K562 (cell line): ENCODE data around the gene IMPG2. TPM values are rescaled to one million over a fixed set of nuclear protein-coding genes. Genes with fewer than 3 reads are reported as not detected.

Experiments used
- ATAC-seq: fragments of 200-7000 bp; cut with Tn5 transposase; 3 replicates; pipeline ENCODE4 v1.9.1; 2020; ENCODE audit warnings: moderate library complexity
- BruUV-seq: library from RNA; stranded (reverse); fragments of 400-500 nt; replicated peaks from 2 replicates; lab custom pipeline; 2021; lab: Mats Ljungman, UMichigan
- CTCF ChIA-PET: fragments of 300-600 bp; formaldehyde crosslinking; extraction: SDS; loops from one replicate; lab custom pipeline; 2021; ENCODE audit warnings: low intra/inter-chr PET ratio; lab: Yijun Ruan, JAX
- POLR2A ChIA-PET: fragments of 300-600, 350-650 bp; sonication (Branson Sonifier 250); formaldehyde crosslinking; extraction: SDS; loops from one replicate; lab custom pipeline; 2021; ENCODE audit warnings: antibody characterized with exemption, inconsistent platforms; lab: Yijun Ruan, JAX
- DNase-seq, 4 experiments: peaks; one replicate each; pipeline versions ENCODE4 v3.0.0 to v3.0.0-alpha.2; 2011 to 2018; ENCODE audit warnings: low spot score in 3 of 4, mixed read lengths in 3 of 4; ENCODE audit errors: extremely low read depth in 1 of 4
- FAIRE-seq: peaks from 2 replicates; lab custom pipeline; 2011; peaks lifted over from hg19 to GRCh38; lab: Jason Lieb, UNC
- H2AFZ ChIP-seq: 2 replicates; pipeline ENCODE4 v1.6.0; 2011; ENCODE audit warnings: low read depth, low read length, control low read depth, inconsistent platforms
- H3K27ac ChIP-seq: fragments of 200-600 bp; 3 replicates; pipeline ENCODE4 v1.8.0; 2011; ENCODE audit warnings: low read depth, mild to moderate bottlenecking, control low read depth, inconsistent platforms, low read length, moderate library complexity, mixed read lengths; ENCODE audit errors: extremely low read depth
- H3K27me3 ChIP-seq, 2 experiments: fragments of 300-600 bp in 1 of 2; 2 replicates in 1 of 2; 3 replicates in 1 of 2; pipeline versions ENCODE4 v1.6.0 to v1.8.0; 2011; ENCODE audit warnings: inconsistent platforms in 2 of 2, low read length in 2 of 2, mild to moderate bottlenecking in 1 of 2, mixed read lengths in 1 of 2, moderate library complexity in 1 of 2; ENCODE audit not compliant: control insufficient read depth in 2 of 2, insufficient read depth in 2 of 2
- H3K36me3 ChIP-seq: fragments of 300-600 bp; 3 replicates; pipeline ENCODE4 v1.8.0; 2011; ENCODE audit warnings: mild to moderate bottlenecking, low read length, inconsistent platforms; ENCODE audit not compliant: control insufficient read depth, insufficient read depth
- H3K4me1 ChIP-seq, 2 experiments: fragments of 200-600 bp in 1 of 2; replicated peaks in 1 of 2; 2 replicates in 1 of 2; 3 replicates in 1 of 2; pipeline versions ENCODE4 v1.5.1 to v1.8.0; 2011; ENCODE audit warnings: inconsistent platforms in 2 of 2, low read length in 2 of 2, mild to moderate bottlenecking in 1 of 2, mixed read lengths in 1 of 2, moderate library complexity in 1 of 2; ENCODE audit not compliant: control insufficient read depth in 2 of 2, insufficient read depth in 2 of 2
- H3K4me2 ChIP-seq: 2 replicates; pipeline ENCODE4 v1.6.1; 2011; ENCODE audit warnings: low read length, control low read depth, inconsistent platforms, mixed read lengths; ENCODE audit not compliant: insufficient read depth
- H3K4me3 ChIP-seq: fragments of 200-600 bp; sonication (generic), shearing (Covaris generic); 2 replicates; pipeline ENCODE4 v1.5.1; 2016; ENCODE audit warnings: control low read depth, inconsistent platforms
- H3K79me2 ChIP-seq: fragments of 200-600 bp; 3 replicates; pipeline ENCODE4 v1.8.0; 2011; ENCODE audit warnings: low read length, inconsistent platforms; ENCODE audit not compliant: control insufficient read depth, insufficient read depth
- H3K9ac ChIP-seq, 2 experiments: 2 replicates each; pipeline versions ENCODE4 v1.6.0 to v1.6.1; 2011; ENCODE audit warnings: low read depth in 2 of 2, low read length in 2 of 2, control low read depth in 1 of 2, inconsistent platforms in 1 of 2, mild to moderate bottlenecking in 1 of 2, mixed read lengths in 1 of 2; ENCODE audit not compliant: insufficient read depth in 1 of 2
- H3K9me1 ChIP-seq: one replicate; pipeline ENCODE4 v1.6.0; 2011; ENCODE audit warnings: inconsistent platforms, mild to moderate bottlenecking, low read length, moderate library complexity; ENCODE audit not compliant: control insufficient read depth, insufficient read depth
- H3K9me3 ChIP-seq: replicated peaks from 2 replicates; pipeline ENCODE4 v1.5.1; 2011; ENCODE audit warnings: low read depth, low read length, inconsistent platforms; ENCODE audit not compliant: control insufficient read depth, insufficient read depth
- H4K20me1 ChIP-seq: replicated peaks from 2 replicates; pipeline ENCODE4 v1.6.1; 2011; ENCODE audit warnings: low read length, inconsistent platforms, mixed read lengths; ENCODE audit not compliant: control insufficient read depth, insufficient read depth
- CBFA2T2 ChIP-seq: fragments of 450-650 bp; conservative IDR thresholded peaks from 2 replicates; pipeline ENCODE4 v1.6.1; 2017; ENCODE audit warnings: mild to moderate bottlenecking
- CBFA2T3 ChIP-seq: fragments of 450-650 bp; IDR thresholded peaks from 2 replicates; pipeline ENCODE4 v1.6.1; 2017
- CREBBP ChIP-seq: IDR thresholded peaks from one replicate; pipeline ENCODE4 v1.6.1; 2012; ENCODE audit warnings: low read depth, mild to moderate bottlenecking, control low read depth, inconsistent platforms, low read length
- FOSL1 ChIP-seq: fragments of 200-800 bp; sonication (Bioruptor generic); conservative IDR thresholded peaks from 2 replicates; pipeline ENCODE4 v1.6.1; 2016; ENCODE audit warnings: missing genetic modification characterization, missing compliant biosample characterization
- HDAC1 ChIP-seq, 2 experiments: fragments of 450-650 bp; IDR thresholded peaks; 2 replicates each; pipeline ENCODE4 v1.6.1; 2016 to 2017; ENCODE audit warnings: inconsistent platforms in 1 of 2, mild to moderate bottlenecking in 1 of 2, moderate library complexity in 1 of 2
- HDAC2 ChIP-seq: fragments of 450-650 bp; IDR thresholded peaks from 2 replicates; pipeline ENCODE4 v1.6.1; 2016; ENCODE audit warnings: mild to moderate bottlenecking
- HDAC6 ChIP-seq: IDR thresholded peaks from 2 replicates; pipeline ENCODE4 v1.6.1; 2012; ENCODE audit warnings: low read depth, mild to moderate bottlenecking, control low read depth, inconsistent platforms, low read length, moderate library complexity
- HSF4 ChIP-seq: fragments of 250-450 bp; sonication (Bioruptor Pico); IDR thresholded peaks from 2 replicates; pipeline ENCODE4 v2.1.2; 2022; ENCODE audit warnings: mild to moderate bottlenecking, moderate library complexity, borderline replicate concordance
- MYC ChIP-seq, 2 experiments: fragments of 250-450 bp in 1 of 2; sonication (Bioruptor Pico) in 1 of 2; IDR thresholded peaks; 2 replicates each; pipeline versions ENCODE4 v1.5.1 to v1.6.1; 2012 to 2021; ENCODE audit warnings: low read depth in 2 of 2, borderline replicate concordance in 1 of 2, improper control_type of control experiment in 1 of 2, low read length in 1 of 2, mild to moderate bottlenecking in 1 of 2, moderate library complexity in 1 of 2
- RBM17 ChIP-seq: fragments of 200-400 bp; formaldehyde crosslinking; IDR thresholded peaks from 2 replicates; pipeline ENCODE4 v1.6.1; 2017; ENCODE audit warnings: low read depth, mild to moderate bottlenecking, low read length, borderline replicate concordance
- SLC30A9 ChIP-seq: fragments of 250-450 bp; sonication (Bioruptor Pico); IDR thresholded peaks from 2 replicates; pipeline ENCODE4 v1.8.0; 2022; ENCODE audit warnings: mild to moderate bottlenecking, moderate library complexity
- SMAD3 ChIP-seq: fragments of 450-650 bp; formaldehyde crosslinking; conservative IDR thresholded peaks from 2 replicates; pipeline ENCODE4 v1.4.0; 2020; ENCODE audit warnings: mild to moderate bottlenecking
- SMARCA4 ChIP-seq: fragments of 450-650 bp; IDR thresholded peaks from 2 replicates; pipeline ENCODE4 v1.6.1; 2016
- ZNF586 ChIP-seq: fragments of 450-650 bp; formaldehyde crosslinking; conservative IDR thresholded peaks from 2 replicates; pipeline ENCODE4 v1.4.0; 2020; ENCODE audit warnings: mild to moderate bottlenecking, moderate library complexity
- WGBS: fragments of 100-300 bp; shearing (Covaris generic); methylation state at CpG from one replicate; pipeline ENCODE4 v1.1.6; 2016; ENCODE audit warnings: low coverage, mixed read lengths; ENCODE audit not compliant: insufficient coverage; ENCODE audit errors: missing lambda C conversion rate; 5-methylcytosine and 5-hydroxymethylcytosine counted together
- in situ Hi-C: fragments of 300-500 bp; cut with MboI; formaldehyde crosslinking; loops from 4 replicates; pipeline ENCODE4 v1.15.0; 2018; ENCODE audit warnings: inconsistent platforms, mixed read lengths
- intact Hi-C: fragments of 100-400 bp; cut with micrococcal nuclease; formaldehyde crosslinking; loops from 2 replicates; pipeline ENCODE4 v1.14.2; 2022
- polyA plus RNA-seq, 8 experiments: library from polyadenylated mRNA; depleted of rRNA in 4 of 8; stranded (reverse) in 5 of 8; unstranded in 3 of 8; fragments of >200 nt; fragmentation: Nextera tagmentation in 2 of 8; fragmentation: Illumina TruSeq in 1 of 8; extraction: Ambion mirVana in 2 of 8; extraction: Trizol in 1 of 8; gene quantifications; 2 replicates each; pipeline versions ENCODE4 v1.2.1 to v1.2.3, GENCODE V29; 2011 to 2014; ENCODE audit warnings: inconsistent platforms in 1 of 8, missing spikeins in 1 of 8
- total RNA-seq, 7 experiments: library from RNA; depleted of rRNA in 6 of 7; stranded (reverse); fragments of >200 nt in 6 of 7; fragmentation: Illumina TruSeq in 2 of 7; extraction: Trizol in 2 of 7; gene quantifications; 2 replicates each; pipeline versions ENCODE4 v1.2.1 to v1.2.3, GENCODE V29; 2011 to 2021; ENCODE audit warnings: low replicate concordance in 1 of 7
- TF ChIP-seq, protein P1 (sequence below): fragments of 200-800 bp; sonication (Bioruptor generic); IDR thresholded peaks from 2 replicates; pipeline ENCODE4 v1.6.1; 2017; ENCODE audit warnings: missing genetic modification characterization, missing compliant biosample characterization
- TF ChIP-seq, protein P2 (sequence below): fragments of 450-650 bp; formaldehyde crosslinking; IDR thresholded peaks from 2 replicates; pipeline ENCODE4 v1.4.0; 2020; ENCODE audit warnings: mild to moderate bottlenecking, moderate library complexity
- TF ChIP-seq, protein P3 (sequence below): sonication (generic); IDR thresholded peaks from 2 replicates; pipeline ENCODE4 v1.6.1; 2016
- TF ChIP-seq, protein P4 (sequence below): fragments of 450-650 bp; formaldehyde crosslinking; IDR thresholded peaks from 2 replicates; pipeline ENCODE4 v1.4.0; 2020; ENCODE audit warnings: mild to moderate bottlenecking, moderate library complexity

Gene IMPG2
- total and polyA plus RNA-seq, 9 of the 15 experiments (the other 6 are each of a cell fraction or from before 2014, with no cell fraction given): 0.04 to 0.36 (median 0.09) TPM

DNA sequence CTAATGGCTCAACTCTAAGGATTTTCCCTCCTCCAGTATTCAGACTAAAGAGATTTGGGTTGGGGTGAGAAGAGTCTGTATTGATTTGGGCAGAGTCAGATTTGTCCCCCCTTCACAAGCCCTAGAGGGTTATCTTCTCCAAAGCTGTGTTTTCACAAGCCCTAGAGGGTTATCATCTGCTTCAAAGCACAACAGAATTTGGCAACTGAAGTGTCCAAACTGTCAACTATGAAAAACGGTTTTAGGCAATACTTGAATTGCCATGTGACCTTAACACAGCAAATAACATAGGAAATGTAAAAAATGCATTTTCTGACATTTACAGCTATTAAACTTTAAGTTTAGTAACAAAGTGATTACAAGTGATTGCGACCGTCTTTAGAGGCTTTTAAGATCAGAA is 119.9 kb downstream of the IMPG2 start:
- no peaks in the 10 kb centered on the region; a peak in 1 of 5 replicates for H3K4me1 ChIP-seq
- intact Hi-C loops (loop anchor here (2.0 kb wide), 1 partner anchor 180 kb away; no protein-coding TSS in a partner anchor), in situ Hi-C loops (no loop called here)
- FAIRE-seq: peak; percentile 48
- H3K36me3 ChIP-seq: no peaks in the 10 kb centered on the region
- CTCF ChIA-PET: no interaction called here
- no peak overlapping the region for H3K4me2 ChIP-seq
- POLR2A ChIA-PET: interaction anchor here (0.8 kb wide), 1 partner anchor 8 kb away, joined by 3 read pairs; no protein-coding TSS in a partner anchor
- H3K9me1 ChIP-seq: no peaks in the 10 kb centered on the region
- no peak overlapping the region for H3K9ac ChIP-seq
- WGBS: 0% methylated on average over 3 of the region's 3 CpGs
- no peak overlapping the region for H3K27ac ChIP-seq
- no peak overlapping the region for H2AFZ ChIP-seq
- no peaks in the 10 kb centered on the region for H4K20me1 ChIP-seq
- H3K27me3 ChIP-seq: no peaks in the 10 kb centered on the region
- peak in 1 of 4 experiments; percentile 25 for DNase-seq
- no peaks in the 10 kb centered on the region for H3K9me3 ChIP-seq
- peak; percentile 62 for ATAC-seq
- no peaks in the 10 kb centered on the region for H3K79me2 ChIP-seq
- no TSS peak for BruUV-seq
- H3K4me3 ChIP-seq: no peak overlapping the region
- no peak for TF ChIP-seq HDAC6
- TF ChIP-seq SLC30A9 (CRISPR knock-in tag): no peak
- peak; percentile 59 for TF ChIP-seq SMARCA4
- no peak for TF ChIP-seq RBM17
- 0 out of 2 replicates have a peak, but pooled peaks have one; percentile 43 for TF ChIP-seq MYC (IDR thresholded peaks at IDR 0.05; ENCODE audit: low read depth, low read length)
- TF ChIP-seq MYC (CRISPR knock-in tag; IDR thresholded peaks at IDR 0.05; ENCODE audit: borderline replicate concordance, low read depth): no peak
- peak; percentile 74 for TF ChIP-seq CBFA2T3
- TF ChIP-seq ZNF586 (CRISPR knock-in tag): no peak
- TF ChIP-seq HDAC1 (IDR thresholded peaks at IDR 0.05): peak in 1 of 2 experiments; percentile 56; a peak in 1 of 4 replicates
- 0 out of 2 replicates have a peak, but pooled peaks have one; percentile 12 for TF ChIP-seq FOSL1
- TF ChIP-seq, protein P1, sequence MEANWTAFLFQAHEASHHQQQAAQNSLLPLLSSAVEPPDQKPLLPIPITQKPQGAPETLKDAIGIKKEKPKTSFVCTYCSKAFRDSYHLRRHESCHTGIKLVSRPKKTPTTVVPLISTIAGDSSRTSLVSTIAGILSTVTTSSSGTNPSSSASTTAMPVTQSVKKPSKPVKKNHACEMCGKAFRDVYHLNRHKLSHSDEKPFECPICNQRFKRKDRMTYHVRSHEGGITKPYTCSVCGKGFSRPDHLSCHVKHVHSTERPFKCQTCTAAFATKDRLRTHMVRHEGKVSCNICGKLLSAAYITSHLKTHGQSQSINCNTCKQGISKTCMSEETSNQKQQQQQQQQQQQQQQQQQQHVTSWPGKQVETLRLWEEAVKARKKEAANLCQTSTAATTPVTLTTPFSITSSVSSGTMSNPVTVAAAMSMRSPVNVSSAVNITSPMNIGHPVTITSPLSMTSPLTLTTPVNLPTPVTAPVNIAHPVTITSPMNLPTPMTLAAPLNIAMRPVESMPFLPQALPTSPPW (CRISPR knock-in tag): peak; percentile 94
- peak; percentile 52 for TF ChIP-seq CBFA2T2
- TF ChIP-seq, protein P2, sequence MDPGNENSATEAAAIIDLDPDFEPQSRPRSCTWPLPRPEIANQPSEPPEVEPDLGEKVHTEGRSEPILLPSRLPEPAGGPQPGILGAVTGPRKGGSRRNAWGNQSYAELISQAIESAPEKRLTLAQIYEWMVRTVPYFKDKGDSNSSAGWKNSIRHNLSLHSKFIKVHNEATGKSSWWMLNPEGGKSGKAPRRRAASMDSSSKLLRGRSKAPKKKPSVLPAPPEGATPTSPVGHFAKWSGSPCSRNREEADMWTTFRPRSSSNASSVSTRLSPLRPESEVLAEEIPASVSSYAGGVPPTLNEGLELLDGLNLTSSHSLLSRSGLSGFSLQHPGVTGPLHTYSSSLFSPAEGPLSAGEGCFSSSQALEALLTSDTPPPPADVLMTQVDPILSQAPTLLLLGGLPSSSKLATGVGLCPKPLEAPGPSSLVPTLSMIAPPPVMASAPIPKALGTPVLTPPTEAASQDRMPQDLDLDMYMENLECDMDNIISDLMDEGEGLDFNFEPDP (CRISPR knock-in tag): no peak
- TF ChIP-seq, protein P3, sequence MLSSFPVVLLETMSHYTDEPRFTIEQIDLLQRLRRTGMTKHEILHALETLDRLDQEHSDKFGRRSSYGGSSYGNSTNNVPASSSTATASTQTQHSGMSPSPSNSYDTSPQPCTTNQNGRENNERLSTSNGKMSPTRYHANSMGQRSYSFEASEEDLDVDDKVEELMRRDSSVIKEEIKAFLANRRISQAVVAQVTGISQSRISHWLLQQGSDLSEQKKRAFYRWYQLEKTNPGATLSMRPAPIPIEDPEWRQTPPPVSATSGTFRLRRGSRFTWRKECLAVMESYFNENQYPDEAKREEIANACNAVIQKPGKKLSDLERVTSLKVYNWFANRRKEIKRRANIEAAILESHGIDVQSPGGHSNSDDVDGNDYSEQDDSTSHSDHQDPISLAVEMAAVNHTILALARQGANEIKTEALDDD: no peak
- TF ChIP-seq SMAD3 (CRISPR knock-in tag): no peak
- peak; percentile 36; the same call in 1 of the 2 replicates for TF ChIP-seq HDAC2
- TF ChIP-seq, protein P4, sequence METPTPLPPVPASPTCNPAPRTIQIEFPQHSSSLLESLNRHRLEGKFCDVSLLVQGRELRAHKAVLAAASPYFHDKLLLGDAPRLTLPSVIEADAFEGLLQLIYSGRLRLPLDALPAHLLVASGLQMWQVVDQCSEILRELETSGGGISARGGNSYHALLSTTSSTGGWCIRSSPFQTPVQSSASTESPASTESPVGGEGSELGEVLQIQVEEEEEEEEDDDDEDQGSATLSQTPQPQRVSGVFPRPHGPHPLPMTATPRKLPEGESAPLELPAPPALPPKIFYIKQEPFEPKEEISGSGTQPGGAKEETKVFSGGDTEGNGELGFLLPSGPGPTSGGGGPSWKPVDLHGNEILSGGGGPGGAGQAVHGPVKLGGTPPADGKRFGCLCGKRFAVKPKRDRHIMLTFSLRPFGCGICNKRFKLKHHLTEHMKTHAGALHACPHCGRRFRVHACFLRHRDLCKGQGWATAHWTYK: no peak
- no peak for TF ChIP-seq CREBBP
- TF ChIP-seq HSF4 (CRISPR knock-in tag): no peak
